Globus pallidus (tissue), 1 donor: Measurements from ENCODE around the gene GOSR1.
"Not testable (repeated sequence)": the region's sequence is repeated elsewhere in the genome, so short reads cannot be mapped to it uniquely, and the experiment has no call there.

Experiments
- DNase-seq: peaks from one replicate; pipeline ENCODE4 v3.0.0-alpha.2; 2015; ENCODE audit warnings: low spot score

The GOSR1 gene

GRCh38 chr17:30477083-30477773 lies at the start of gene GOSR1:
TSS of gene GOSR1 (plus strand) at chr17:30477408. CDS start at chr17:30477434, 26 bp downstream.
- peak; percentile 95 for DNase-seq

- DNase-seq = no peak
These were observed 49.6 kb upstream of the GOSR1 start for GRCh38 chr17:30427611-30428010.

- DNase-seq = no peak
These were observed 48.1 kb upstream of the GOSR1 start for GRCh38 chr17:30429155-30429554.

- DNase-seq = no peak
These were observed 43.7 kb upstream of the GOSR1 start for GRCh38 chr17:30433514-30433913.

- DNase-seq = no peak
These were observed 40.5 kb upstream of the GOSR1 start for GRCh38 chr17:30436729-30437128.

GRCh38 chr17:30443721-30444120 lies 33.5 kb upstream of the GOSR1 start:
- DNase-seq = no peak

- DNase-seq = not testable (repeated sequence)
These were observed 30.6 kb upstream of the GOSR1 start for GRCh38 chr17:30446640-30447039.

GRCh38 chr17:30449480-30449879 lies 27.7 kb upstream of the GOSR1 start:
- peak; percentile 80 for DNase-seq

GRCh38 chr17:30450125-30451027 lies 26.8 kb upstream of the GOSR1 start:
- DNase-seq = no peak

- no peak for DNase-seq
These were observed 22.6 kb upstream of the GOSR1 start for GRCh38 chr17:30454635-30455034.

GRCh38 chr17:30458371-30458770 lies 18.8 kb upstream of the GOSR1 start:
- no peak for DNase-seq

GRCh38 chr17:30458797-30459413 lies 18.3 kb upstream of the GOSR1 start:
- not testable (repeated sequence) for DNase-seq

- DNase-seq = no peak
These were observed 8.7 kb upstream of the GOSR1 start for GRCh38 chr17:30468465-30468864.

- DNase-seq = no peak
These were observed 4.8 kb upstream of the GOSR1 start for GRCh38 chr17:30472238-30472890.

- DNase-seq = no peak
These were observed 2.0 kb upstream of the GOSR1 start for GRCh38 chr17:30475206-30475605.

GRCh38 chr17:30476726-30477082 lies 504 bp upstream of the GOSR1 start:
- DNase-seq = no peak

GRCh38 chr17:30477774-30478115 lies 537 bp downstream of the GOSR1 start:
- peak; percentile 7 for DNase-seq

- DNase-seq = no peak
These were observed 5.3 kb downstream of the GOSR1 start for GRCh38 chr17:30482555-30482954.

- DNase-seq = no peak
These were observed 6.0 kb downstream of the GOSR1 start for GRCh38 chr17:30483159-30483558.

GRCh38 chr17:30493780-30494179 lies 16.6 kb downstream of the GOSR1 start:
- no peak for DNase-seq

- no peak for DNase-seq
These were observed 18.4 kb downstream of the GOSR1 start for GRCh38 chr17:30495586-30495985.

- no peak for DNase-seq
These were observed 26.4 kb downstream of the GOSR1 start for GRCh38 chr17:30503558-30503957.
